ACC112 (cell line): ENCODE measurements around the gene NPAS3.

Experiments used
- H2AFZ ChIP-seq: fragments of 200-600 bp; sonication (generic); one replicate; pipeline ENCODE4 v1.6.0; 2017; ENCODE audit warnings: antibody characterized with exemption, low read length; ENCODE audit not compliant: unreplicated experiment
- H3K27ac ChIP-seq: fragments of 200-600 bp; sonication (generic); 2 replicates; pipeline ENCODE4 v1.5.1; 2014; ENCODE audit warnings: low read depth, mild to moderate bottlenecking, antibody characterized with exemption, low read length, moderate library complexity
- H3K27me3 ChIP-seq: fragments of 200-600 bp; sonication (generic); 2 replicates; pipeline ENCODE4 v1.6.1; 2014; ENCODE audit warnings: mild to moderate bottlenecking, antibody characterized with exemption, low read length, moderate library complexity, mixed read lengths; ENCODE audit not compliant: insufficient read depth
- H3K36me3 ChIP-seq: fragments of 200-600 bp; sonication (generic); 2 replicates; pipeline ENCODE4 v1.6.1; 2016; ENCODE audit warnings: mild to moderate bottlenecking, antibody characterized with exemption, low read length, moderate library complexity, mixed read lengths; ENCODE audit not compliant: insufficient read depth
- H3K4me1 ChIP-seq: fragments of 200-600 bp; sonication (generic); one replicate; pipeline ENCODE4 v1.6.1; 2016; ENCODE audit warnings: low read length, mixed read lengths; ENCODE audit not compliant: insufficient read depth, unreplicated experiment, control insufficient read depth
- H3K4me3 ChIP-seq: fragments of 200-600 bp; sonication (generic); 2 replicates; pipeline ENCODE4 v1.5.1; 2014; ENCODE audit warnings: mild to moderate bottlenecking, low read depth, low read length
- H3K79me2 ChIP-seq: fragments of 200-600 bp; sonication (generic); one replicate; pipeline ENCODE4 v1.6.0; 2016; ENCODE audit warnings: low read length; ENCODE audit not compliant: control insufficient read depth, unreplicated experiment, insufficient read depth

The NPAS3 gene

DNA sequence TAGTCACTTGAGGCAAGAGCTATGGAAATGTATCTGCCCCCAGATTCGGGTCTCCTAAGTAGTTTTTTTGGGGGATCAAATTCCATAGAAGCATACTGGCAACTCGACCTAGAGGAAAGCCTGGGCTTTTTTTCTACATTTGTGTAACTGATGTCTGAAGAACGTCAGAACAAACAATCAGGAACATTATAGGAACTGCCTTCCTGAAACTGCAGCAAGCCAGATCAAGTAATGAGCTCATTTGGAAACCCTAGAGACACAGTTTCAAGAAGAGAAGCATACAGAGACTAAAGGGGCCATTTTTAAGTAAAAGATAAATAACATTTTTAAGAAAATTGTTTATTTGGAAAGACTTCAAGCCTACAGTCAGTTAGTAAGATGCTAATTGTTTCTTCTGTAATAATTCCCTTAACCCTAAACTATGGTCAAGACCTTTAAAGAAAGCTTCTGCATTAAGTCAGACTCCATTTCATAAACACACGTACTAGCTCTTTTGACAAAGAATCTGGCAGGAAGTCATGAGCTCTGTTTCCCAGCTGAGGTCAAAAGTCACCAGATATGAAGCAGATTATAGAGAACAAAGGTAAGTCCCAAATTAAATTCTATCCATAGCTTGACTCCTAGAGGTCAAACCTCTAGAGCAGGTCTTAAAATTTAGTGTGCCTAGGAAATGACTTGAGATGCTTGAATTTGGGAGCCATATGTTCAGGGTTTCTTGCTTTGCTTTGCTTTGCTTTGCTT lies 899.4 kb downstream of the NPAS3 start:
- Histone ChIP-seq H3K27ac (no peak overlapping the region), H3K27me3 (peaks cover 28% of the 10 kb centered on the region; the same call in 1 of the 2 replicates), H3K36me3 (no peaks in the 10 kb centered on the region), H3K4me1 (no peaks in the 10 kb centered on the region), H3K79me2 (no peaks in the 10 kb centered on the region), H2AFZ (no peak overlapping the region), H3K4me3 (no peak overlapping the region)

DNA sequence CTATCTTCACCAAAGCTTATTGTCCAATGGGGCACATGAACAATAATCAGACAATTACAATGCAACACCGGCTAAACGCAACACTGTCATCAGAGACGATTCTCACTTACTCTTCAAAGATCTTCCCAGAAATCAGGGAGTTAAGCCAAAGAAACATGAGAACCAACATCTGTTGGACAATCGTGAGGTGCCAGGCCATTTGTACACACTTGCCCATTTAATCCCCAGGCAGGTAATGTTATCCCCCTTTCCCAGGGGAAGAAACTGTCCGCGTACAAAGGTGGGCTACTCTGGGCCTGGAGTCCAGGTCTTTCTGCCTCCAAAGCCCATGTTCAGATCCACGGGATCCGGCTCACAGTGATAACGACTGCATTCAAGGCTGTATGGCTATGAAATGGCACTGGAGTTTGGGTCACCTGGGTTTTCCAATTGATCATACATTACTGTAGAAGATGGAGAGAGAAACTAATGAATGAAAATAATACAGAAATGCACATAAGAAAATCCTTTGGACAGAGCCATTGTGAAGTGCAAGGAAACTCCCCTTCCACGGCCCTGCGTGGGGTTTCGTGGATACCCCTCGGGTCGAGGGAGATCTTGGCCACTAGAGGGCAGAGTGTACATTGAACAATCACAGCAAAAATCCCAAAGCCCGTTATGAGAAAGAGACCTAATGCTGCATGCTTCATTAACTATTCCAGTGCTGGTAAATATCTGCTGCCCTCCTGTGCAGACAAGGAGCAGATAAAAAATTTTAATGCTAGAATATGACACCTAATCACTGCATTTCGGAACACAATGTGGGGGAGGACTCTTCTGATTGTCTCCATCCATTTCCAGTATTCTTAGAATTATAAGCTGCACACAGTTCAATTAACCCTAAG lies 900.8 kb downstream of the NPAS3 start:
- Histone ChIP-seq H3K79me2 (no peaks in the 10 kb centered on the region), H2AFZ (no peak overlapping the region), H3K27me3 (peaks cover 41% of the 10 kb centered on the region), H3K36me3 (no peaks in the 10 kb centered on the region), H3K27ac (no peak overlapping the region), H3K4me1 (no peaks in the 10 kb centered on the region), H3K4me3 (no peak overlapping the region)

DNA sequence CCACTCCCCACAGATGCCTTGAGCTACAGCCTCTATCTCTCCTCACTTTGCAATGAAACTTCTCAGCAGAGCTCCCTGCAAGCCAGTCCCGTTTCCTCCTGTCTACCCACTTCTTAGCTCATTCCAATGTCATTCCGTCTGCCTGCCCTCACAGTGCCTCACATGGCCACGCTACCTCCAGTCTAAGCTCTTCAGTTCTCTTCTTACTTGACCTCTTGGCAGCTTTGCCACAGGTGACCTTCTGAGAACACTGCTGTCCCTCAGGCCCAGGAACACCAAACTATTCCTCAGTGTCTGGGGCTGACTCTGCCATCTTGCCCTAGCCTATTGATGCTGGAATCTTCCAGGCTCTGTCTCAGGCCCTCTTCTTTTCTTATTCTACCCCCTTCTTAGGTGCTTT lies 902.1 kb downstream of the NPAS3 start:
- H2AFZ ChIP-seq = no peak overlapping the region
- no peaks in the 10 kb centered on the region for H3K79me2 ChIP-seq
- no peak overlapping the region for H3K4me3 ChIP-seq
- H3K27me3 ChIP-seq = peaks cover 49% of the 10 kb centered on the region
- no peak overlapping the region for H3K27ac ChIP-seq
- H3K36me3 ChIP-seq = no peaks in the 10 kb centered on the region
- no peaks in the 10 kb centered on the region for H3K4me1 ChIP-seq

DNA sequence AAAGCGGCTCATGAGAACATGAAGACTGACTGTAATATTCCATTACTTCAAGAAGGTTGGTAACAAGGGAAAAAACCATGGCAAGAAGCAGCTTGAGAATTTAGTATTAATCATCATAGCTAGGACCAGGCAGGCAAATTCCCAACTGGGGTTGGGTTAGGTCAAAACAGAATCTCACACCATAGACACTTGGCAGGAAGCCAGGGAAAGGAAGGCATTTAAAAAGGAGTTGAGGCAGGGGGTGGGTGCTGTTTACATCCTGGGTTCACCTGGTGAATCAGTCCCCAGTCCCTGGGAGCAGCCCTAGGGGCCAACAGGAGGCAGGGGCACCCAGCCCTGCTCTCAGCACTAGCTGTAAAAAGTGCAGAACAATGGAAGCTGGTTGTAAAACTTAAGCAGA lies 903.6 kb downstream of the NPAS3 start:
- H3K36me3 ChIP-seq = no peaks in the 10 kb centered on the region
- peaks cover 59% of the 10 kb centered on the region for H3K27me3 ChIP-seq
- H3K4me1 ChIP-seq = no peaks in the 10 kb centered on the region

DNA sequence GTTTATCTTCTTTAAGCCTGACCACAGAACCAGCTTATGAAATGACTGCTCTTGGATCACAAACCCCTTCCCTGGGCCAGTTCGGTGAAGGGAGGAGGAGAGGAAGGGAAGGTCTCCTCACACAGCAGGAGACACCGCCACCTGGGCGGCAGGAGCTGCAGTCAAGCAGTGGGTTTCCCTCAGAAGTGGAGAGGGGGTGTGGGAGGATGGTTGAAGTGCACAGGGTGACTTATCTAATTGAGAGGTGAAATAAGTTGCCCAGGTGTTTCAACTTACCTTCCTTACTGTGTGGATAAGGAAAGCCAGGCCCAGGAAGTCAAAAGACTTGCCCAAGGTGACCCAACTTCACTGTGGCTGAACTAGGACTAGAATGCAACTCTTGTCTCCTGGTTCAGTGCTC lies 905.4 kb downstream of the NPAS3 start:
- no peaks in the 10 kb centered on the region for H3K79me2 ChIP-seq
- no peaks in the 10 kb centered on the region for H3K4me1 ChIP-seq
- H3K27me3 ChIP-seq = peaks cover 60% of the 10 kb centered on the region
- no peak overlapping the region for H3K27ac ChIP-seq
- H3K4me3 ChIP-seq = no peak overlapping the region
- no peaks in the 10 kb centered on the region for H3K36me3 ChIP-seq
- no peak overlapping the region for H2AFZ ChIP-seq

More for the DNA sequence above, 903.6 kb downstream of the NPAS3 start:
- Histone ChIP-seq H3K79me2 (no peaks in the 10 kb centered on the region), H3K4me3 (no peak overlapping the region), H3K27ac (no peak overlapping the region), H2AFZ (no peak overlapping the region)

DNA sequence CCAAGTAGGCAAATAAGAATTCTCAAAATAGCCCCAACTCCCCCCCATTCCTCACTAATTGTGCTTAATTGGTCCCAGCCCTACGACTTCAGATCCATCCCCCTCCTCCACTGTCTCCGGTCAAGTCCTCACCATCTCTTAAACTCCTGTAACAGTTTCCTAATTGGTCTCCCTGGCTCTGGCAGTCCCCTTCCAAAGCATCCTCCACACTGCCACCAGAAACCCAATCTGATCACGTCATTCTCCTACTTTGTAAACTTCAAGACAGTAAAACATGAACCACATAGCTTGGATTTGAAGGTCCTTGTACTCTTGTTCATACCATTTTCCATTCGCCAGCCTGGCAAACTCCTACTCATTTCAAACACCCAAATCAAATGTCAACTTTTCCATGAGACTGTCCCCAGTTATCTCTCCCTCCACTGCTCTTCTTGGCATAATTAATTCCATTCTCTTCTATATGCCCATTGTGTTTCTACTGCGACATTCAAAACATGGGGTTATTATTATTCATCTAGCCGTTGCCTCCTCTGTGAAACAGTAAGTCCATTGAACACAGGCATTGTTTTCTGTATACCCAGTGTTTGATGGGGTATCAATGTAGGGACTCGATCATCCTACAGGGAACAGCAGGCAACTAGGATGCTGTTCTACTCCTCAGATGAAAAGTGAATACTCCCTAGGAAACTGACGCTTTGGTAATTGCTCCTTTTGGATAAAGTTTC lies 907.6 kb downstream of the NPAS3 start:
- H2AFZ ChIP-seq = no peak overlapping the region
- no peak overlapping the region for H3K4me3 ChIP-seq

DNA sequence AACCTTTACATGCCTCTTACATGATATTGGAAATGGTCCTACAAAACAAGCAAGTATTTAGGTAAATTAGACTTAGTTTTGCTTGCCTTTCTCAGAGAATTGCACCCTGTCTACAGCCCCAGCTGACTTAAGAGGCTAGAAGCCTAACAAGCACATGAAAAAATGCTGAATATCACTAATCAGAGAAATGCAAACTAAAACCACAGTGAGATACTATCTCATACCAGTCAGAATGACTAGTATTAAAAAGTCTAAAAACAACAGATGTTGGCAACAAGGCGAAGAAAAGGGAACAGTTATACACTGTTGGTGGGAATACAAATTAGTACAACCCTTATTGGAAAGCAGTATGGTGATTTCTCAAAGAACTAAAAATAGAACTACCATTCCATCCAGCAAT lies 908.4 kb downstream of the NPAS3 start:
- H3K27me3 ChIP-seq = peaks cover 59% of the 10 kb centered on the region
- H3K27ac ChIP-seq = no peak overlapping the region
- H3K4me1 ChIP-seq = no peaks in the 10 kb centered on the region
- H2AFZ ChIP-seq = no peak overlapping the region
- H3K79me2 ChIP-seq = no peaks in the 10 kb centered on the region
- H3K36me3 ChIP-seq = no peaks in the 10 kb centered on the region
- no peak overlapping the region for H3K4me3 ChIP-seq

More for the DNA sequence above, 907.6 kb downstream of the NPAS3 start:
- Histone ChIP-seq H3K27ac (no peak overlapping the region), H3K36me3 (no peaks in the 10 kb centered on the region), H3K4me1 (no peaks in the 10 kb centered on the region), H3K27me3 (peaks cover 56% of the 10 kb centered on the region), H3K79me2 (no peaks in the 10 kb centered on the region)

DNA sequence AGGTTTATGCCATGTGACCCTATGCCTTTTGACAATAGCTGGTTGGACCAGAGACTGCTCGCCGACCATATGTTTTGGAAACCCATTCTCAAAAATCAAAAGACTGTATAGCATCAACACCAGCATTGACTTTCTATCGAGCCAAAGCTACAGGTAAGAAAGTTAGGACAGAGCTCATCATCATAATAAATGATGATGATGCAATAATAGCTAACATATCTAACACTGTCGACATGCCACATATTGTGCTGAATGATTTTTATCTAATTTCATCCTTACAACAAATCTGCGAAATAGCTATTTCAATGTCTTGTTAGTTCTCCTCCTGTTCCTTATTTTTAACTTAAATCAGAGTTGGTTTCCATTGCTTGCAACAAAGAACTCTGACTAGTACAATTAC lies 909.3 kb downstream of the NPAS3 start:
- no peak overlapping the region for H3K27ac ChIP-seq
- H3K27me3 ChIP-seq = peaks cover 62% of the 10 kb centered on the region
- H3K79me2 ChIP-seq = no peaks in the 10 kb centered on the region
- H3K4me1 ChIP-seq = no peaks in the 10 kb centered on the region
- no peak overlapping the region for H3K4me3 ChIP-seq
- no peaks in the 10 kb centered on the region for H3K36me3 ChIP-seq
- no peak overlapping the region for H2AFZ ChIP-seq

DNA sequence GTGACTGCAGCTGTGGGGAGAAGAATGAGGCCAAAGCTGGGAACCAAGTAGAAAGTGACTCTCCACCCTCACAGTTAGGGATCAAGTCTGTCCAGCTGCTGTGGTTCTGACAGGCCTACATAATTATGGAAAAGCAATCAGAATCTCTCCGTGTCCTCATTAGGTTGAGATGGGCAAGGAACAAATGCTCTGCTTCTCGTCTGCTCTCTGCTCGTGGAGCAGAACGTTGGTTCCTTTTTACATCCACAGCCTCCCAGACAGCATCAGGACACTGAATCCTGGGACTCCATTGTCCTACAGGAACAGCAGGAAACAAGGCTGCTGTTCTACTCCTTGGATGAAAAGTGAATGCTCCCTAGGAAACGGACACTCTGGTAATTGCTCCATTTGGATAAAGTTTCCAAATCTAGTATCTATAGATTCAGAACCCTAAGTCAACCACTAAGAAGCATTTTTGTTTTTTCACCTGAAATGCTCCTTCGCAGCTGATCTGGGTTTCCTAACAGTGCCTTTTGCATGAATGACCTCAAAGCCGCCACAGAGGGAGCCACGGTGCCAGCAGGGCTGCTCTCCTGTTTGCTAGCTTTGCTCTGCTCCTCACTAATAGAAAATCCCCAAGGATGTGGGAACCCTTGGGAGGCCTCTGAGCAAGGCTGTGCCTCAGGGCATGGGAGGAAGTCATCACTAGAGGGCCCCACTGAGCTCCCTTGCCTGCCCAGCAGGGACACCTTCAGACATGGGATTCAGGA lies 910.2 kb downstream of the NPAS3 start:
- H3K27ac ChIP-seq = no peak overlapping the region
- H2AFZ ChIP-seq = no peak overlapping the region
- no peak overlapping the region for H3K4me3 ChIP-seq
- peaks cover 56% of the 10 kb centered on the region for H3K27me3 ChIP-seq
- no peaks in the 10 kb centered on the region for H3K79me2 ChIP-seq
- H3K36me3 ChIP-seq = no peaks in the 10 kb centered on the region
- no peaks in the 10 kb centered on the region for H3K4me1 ChIP-seq

DNA sequence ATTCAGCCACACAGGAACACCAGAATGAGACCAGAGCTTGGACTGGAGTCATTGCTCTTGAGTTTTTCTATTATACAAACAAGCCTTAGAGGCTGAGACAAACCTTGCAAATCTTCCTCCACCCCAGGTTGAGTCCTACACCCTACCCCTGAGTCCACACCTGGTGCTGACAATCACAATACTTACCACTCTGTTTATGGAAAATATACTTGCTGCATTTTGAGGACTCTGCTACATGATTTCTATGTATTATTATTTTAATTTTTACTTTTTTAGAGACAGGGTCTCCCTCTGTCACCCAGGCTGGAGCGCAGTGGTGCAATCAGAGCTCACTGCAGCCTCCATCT lies 910.7 kb downstream of the NPAS3 start:
- Histone ChIP-seq H3K4me3 (no peak overlapping the region), H3K4me1 (no peaks in the 10 kb centered on the region), H3K27ac (no peak overlapping the region), H3K36me3 (no peaks in the 10 kb centered on the region), H2AFZ (no peak overlapping the region), H3K79me2 (no peaks in the 10 kb centered on the region), H3K27me3 (peaks cover 50% of the 10 kb centered on the region)
